Omental fat pad (tissue), 4 donors: Measurements from ENCODE around the gene TMEM129. TPM values are rescaled to one million over a fixed set of nuclear protein-coding genes. Genes with fewer than 3 reads are reported as not detected.

Experiments used
- ATAC-seq: fragments of 150-250 bp; one replicate; pipeline ENCODE4 v1.9.1; 2016; ENCODE audit warnings: mild to moderate bottlenecking, moderate library complexity; ENCODE audit not compliant: low FRiP score
- DNase-seq: peaks from one replicate; pipeline ENCODE4 v3.0.0-alpha.2; 2019; ENCODE audit warnings: low spot score
- CTCF ChIP-seq, 3 donors: fragments of 450-650 bp; IDR thresholded peaks; one replicate each; pipeline ENCODE4 v1.5.1; 2016 to 2017; ENCODE audit warnings: antibody characterized with exemption in 3 of 3, mild to moderate bottlenecking in 3 of 3, moderate library complexity in 2 of 3
- total RNA-seq, 4 donors: library from RNA; depleted of rRNA; stranded (reverse); fragments of >200 nt; gene quantifications; one replicate each; pipeline ENCODE4 v1.1.0, GENCODE V29; 2016

Gene TMEM129
- total RNA-seq, 4 donors from 2014 or later = 31.9 to 59.0 (median 43.5) TPM

DNA sequence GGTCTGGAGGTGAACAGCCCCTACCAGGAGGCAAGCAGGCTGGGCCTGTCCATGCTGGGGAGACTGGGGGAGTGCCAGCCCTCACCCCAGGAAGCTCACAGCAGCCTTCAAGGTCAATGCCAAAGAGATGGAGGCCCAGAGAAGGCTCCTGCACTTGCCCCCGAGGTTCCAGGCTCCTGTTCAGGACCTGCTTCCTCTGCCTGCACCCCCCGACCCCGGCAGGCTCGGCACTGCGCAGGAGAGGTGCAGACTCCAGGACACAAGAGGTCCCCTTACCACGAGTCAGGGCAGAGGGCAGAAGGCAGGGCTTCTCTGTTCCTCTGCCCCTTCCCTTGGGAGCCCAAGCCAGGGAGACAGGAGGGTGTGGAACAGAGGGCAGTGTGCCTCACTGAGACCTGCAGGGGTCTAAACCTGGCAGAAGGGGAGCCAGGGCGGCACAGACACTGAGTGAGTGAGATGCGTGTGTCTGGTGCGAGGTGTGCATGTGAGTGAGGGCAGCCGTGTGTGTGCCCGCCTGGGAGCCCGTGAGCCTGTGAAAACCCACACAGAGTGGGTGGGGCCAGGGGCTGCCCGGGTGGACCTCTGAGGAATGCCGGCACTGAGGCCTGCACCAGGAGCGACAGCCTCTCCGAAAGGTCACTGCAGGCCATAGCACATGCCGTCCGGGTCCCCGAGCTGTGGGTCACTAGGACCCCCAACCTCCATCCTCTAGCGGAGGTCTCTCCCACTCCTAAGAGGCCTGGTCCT lies 41.3 kb upstream of the TMEM129 start:
- ATAC-seq (no peak), DNase-seq (no peak)
- no peak for TF ChIP-seq CTCF (IDR thresholded peaks at IDR 0.05)

DNA sequence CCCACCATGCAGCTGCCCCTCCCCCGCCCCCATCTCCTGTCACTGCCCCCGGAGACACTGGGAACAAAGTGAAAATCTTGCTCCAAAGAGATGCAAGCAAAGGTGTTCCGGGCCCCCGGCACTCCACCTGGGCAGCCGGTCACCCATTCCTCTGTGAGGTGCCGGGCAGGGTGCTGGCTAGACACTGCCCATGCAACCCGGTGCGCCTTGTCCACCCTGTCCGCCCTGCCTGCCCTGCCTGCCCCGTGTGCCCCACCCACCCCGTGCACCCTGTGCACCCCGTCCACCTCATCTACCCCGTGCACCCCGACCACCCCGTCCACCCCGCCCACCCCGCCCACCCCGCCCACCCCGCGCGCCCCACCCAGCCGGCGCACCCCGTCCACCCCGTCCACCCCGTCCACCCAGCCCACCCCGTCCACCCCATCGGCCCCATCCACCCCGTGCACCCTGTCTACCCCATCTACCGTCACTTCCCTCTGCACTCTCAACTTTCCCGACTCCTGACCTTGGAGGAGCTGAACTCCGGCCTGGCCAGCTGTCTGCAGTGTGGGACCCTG lies 40.1 kb upstream of the TMEM129 start:
- no peak for TF ChIP-seq CTCF (IDR thresholded peaks at IDR 0.05)
- DNase-seq (no peak), ATAC-seq (no peak)

DNA sequence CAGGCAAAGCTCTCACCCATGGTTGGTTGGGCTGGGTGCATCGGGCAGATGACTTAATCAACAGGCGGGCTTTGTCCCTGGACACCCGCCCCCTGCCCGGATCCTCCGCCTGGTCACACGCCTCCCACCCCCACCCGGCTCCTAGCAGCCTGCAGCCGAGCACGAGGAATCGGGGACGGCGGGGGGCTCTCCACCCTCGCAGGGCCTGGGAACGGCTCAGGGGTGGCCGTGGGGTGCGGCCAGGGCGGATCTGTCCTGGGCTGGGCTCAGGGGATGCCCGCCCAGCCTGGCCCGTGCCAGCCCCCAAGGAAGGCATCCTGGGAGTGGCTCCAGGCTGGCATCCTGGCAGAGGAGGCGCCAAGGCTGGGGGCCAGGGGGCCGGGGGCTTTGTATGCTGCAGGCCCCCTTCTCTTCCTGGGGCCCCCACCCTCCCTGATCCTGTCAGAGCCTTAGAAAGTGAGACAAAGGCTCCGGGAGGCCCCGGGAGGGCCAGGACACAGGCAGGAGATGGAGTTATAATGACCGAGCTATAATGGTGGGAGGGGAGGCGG lies 39.5 kb upstream of the TMEM129 start:
- no peak for TF ChIP-seq CTCF (IDR thresholded peaks at IDR 0.05)
- ATAC-seq = no peak

GRCh38 chr4:1759818-1760223 lies 38.7 kb upstream of the TMEM129 start:
- TF ChIP-seq CTCF (IDR thresholded peaks at IDR 0.05) = no peak
- DNase-seq (no peak), ATAC-seq (no peak)

More for the DNA sequence above, 39.5 kb upstream of the TMEM129 start:
- no peak for DNase-seq

- TF ChIP-seq CTCF (IDR thresholded peaks at IDR 0.05) = no peak
- no peak for DNase-seq
- ATAC-seq = no peak
Observed at GRCh38 chr4:1759170-1759817, 38.2 kb upstream of the TMEM129 start.

GRCh38 chr4:1758306-1759121 lies 37.4 kb upstream of the TMEM129 start:
- TF ChIP-seq CTCF (IDR thresholded peaks at IDR 0.05) = no peak
- ATAC-seq (no peak), DNase-seq (no peak)
